GM13976 (cell line): Measurements from ENCODE around the gene TAAR9.
"Not testable (repeated sequence)": the region's sequence is repeated elsewhere in the genome, so short reads cannot be mapped to it uniquely, and the experiment has no call there.

Experiments used
- DNase-seq: peaks from one replicate; pipeline ENCODE4 v3.0.0; 2012; ENCODE audit warnings: low spot score
- CTCF ChIP-seq: IDR thresholded peaks from 2 replicates; pipeline ENCODE4 v1.5.1; 2012; ENCODE audit warnings: borderline replicate concordance, mild to moderate bottlenecking; ENCODE audit not compliant: insufficient read depth; ENCODE audit errors: extremely low read depth, missing control alignments, control extremely low read depth
- in situ Hi-C: fragments of 300-500 bp; cut with MboI; formaldehyde crosslinking; loops from one replicate; pipeline ENCODE4 v1.12.0; 2022; ENCODE audit warnings: low sequenced_read_pairs, mixed read lengths, inconsistent platforms; ENCODE audit not compliant: unreplicated experiment

The TAAR9 gene

GRCh38 chr6:132526461-132526860, 11.6 kb upstream of the TAAR9 start:
- TF ChIP-seq CTCF = no peak
- DNase-seq = no peak
- in situ Hi-C loops = loop anchor here (10.0 kb wide), 1 partner anchor 238 kb away; no protein-coding TSS in a partner anchor

- in situ Hi-C loops = loop anchor here (10.0 kb wide), 1 partner anchor 237 kb away; no protein-coding TSS in a partner anchor
- DNase-seq = no peak
- no peak for TF ChIP-seq CTCF
These were observed 10.3 kb upstream of the TAAR9 start for GRCh38 chr6:132527791-132528190.

GRCh38 chr6:132530293-132530974, 7.6 kb upstream of the TAAR9 start:
- in situ Hi-C loops = no loop called here

GRCh38 chr6:132534546-132534945, 3.5 kb upstream of the TAAR9 start:
- in situ Hi-C loops, DNase-seq: not testable (repeated sequence)

More at GRCh38 chr6:132530293-132530974, 7.6 kb upstream of the TAAR9 start:
- DNase-seq = peak; percentile 41
- TF ChIP-seq CTCF = peak; percentile 67

- DNase-seq = no peak
- in situ Hi-C loops = no loop called here
- TF ChIP-seq CTCF = no peak
These were observed 932 bp upstream of the TAAR9 start for GRCh38 chr6:132537145-132537544.

- no peak for DNase-seq
- TF ChIP-seq CTCF = no peak
- in situ Hi-C loops = no loop called here
These were observed 6.7 kb downstream of the TAAR9 start for GRCh38 chr6:132544826-132545225.

- no peak for TF ChIP-seq CTCF
- no peak for DNase-seq
- in situ Hi-C loops = no loop called here
These were observed 10.8 kb downstream of the TAAR9 start for GRCh38 chr6:132548746-132549463.
